Germinal center (tissue), 1 donor: ENCODE results near the gene TMEM109.

Experiments
- DNase-seq: peaks from one replicate; pipeline ENCODE4 v3.0.0; 2012; ENCODE audit warnings: mixed read lengths, low spot score

TMEM109 gene

GRCh38 chr11:60925868-60926267 is 11.9 kb downstream of the TMEM109 start:
- DNase-seq: no peak

GRCh38 chr11:60926500-60926899 is 12.5 kb downstream of the TMEM109 start:
- no peak for DNase-seq

- no peak for DNase-seq
Observed at GRCh38 chr11:60927061-60927592, 13.2 kb downstream of the TMEM109 start.

- DNase-seq: no peak
Observed at GRCh38 chr11:60927600-60927999, 13.6 kb downstream of the TMEM109 start.

- DNase-seq: no peak
Observed at GRCh38 chr11:60928563-60929001, 14.6 kb downstream of the TMEM109 start.

- DNase-seq: no peak
Observed at GRCh38 chr11:60929764-60930163, 15.8 kb downstream of the TMEM109 start.

- DNase-seq: no peak
Observed at GRCh38 chr11:60930394-60930793, 16.4 kb downstream of the TMEM109 start.

GRCh38 chr11:60931917-60932316 is 18.0 kb downstream of the TMEM109 start:
- DNase-seq: peak; percentile 85

GRCh38 chr11:60932605-60933356 is 18.8 kb downstream of the TMEM109 start:
- peak; percentile 79 for DNase-seq

- no peak for DNase-seq
Observed at GRCh38 chr11:60933416-60934123, 19.6 kb downstream of the TMEM109 start.

- DNase-seq: no peak
Observed at GRCh38 chr11:60934124-60934789, 20.3 kb downstream of the TMEM109 start.

- DNase-seq: no peak
Observed at GRCh38 chr11:60934790-60935605, 21.0 kb downstream of the TMEM109 start.

GRCh38 chr11:60935676-60936442 is 21.9 kb downstream of the TMEM109 start:
- DNase-seq: no peak

- DNase-seq: no peak
Observed at GRCh38 chr11:60936467-60937143, 22.6 kb downstream of the TMEM109 start.

GRCh38 chr11:60937144-60937527 is 23.2 kb downstream of the TMEM109 start:
- DNase-seq: no peak

GRCh38 chr11:60937811-60938210 is 23.9 kb downstream of the TMEM109 start:
- no peak for DNase-seq

GRCh38 chr11:60938500-60938899 is 24.5 kb downstream of the TMEM109 start:
- DNase-seq: no peak

- no peak for DNase-seq
Observed at GRCh38 chr11:60939301-60939700, 25.3 kb downstream of the TMEM109 start.

- no peak for DNase-seq
Observed at GRCh38 chr11:60939855-60940254, 25.9 kb downstream of the TMEM109 start.

GRCh38 chr11:60941371-60942119 is 27.6 kb downstream of the TMEM109 start:
- no peak for DNase-seq
